Vagina (tissue), 2 donors: ENCODE results near the gene KYAT1. TPM values are rescaled to one million over a fixed set of nuclear protein-coding genes. Genes with fewer than 3 reads are reported as not detected.

Experiments used
- DNase-seq, 2 donors: peaks; one replicate each; pipeline ENCODE4 v3.0.0-alpha.2; 2017; ENCODE audit errors: extremely low spot score in 2 of 2
- H3K27ac ChIP-seq: fragments of 200-600 bp; sonication (generic); one replicate; pipeline ENCODE4 v1.5.1; 2019
- H3K27me3 ChIP-seq: fragments of 200-600 bp; sonication (generic); one replicate; pipeline ENCODE4 v1.5.1; 2019
- H3K36me3 ChIP-seq, 2 donors: fragments of 200-600 bp; sonication (generic); one replicate each; pipeline ENCODE4 v1.5.1; 2017 to 2019
- H3K4me1 ChIP-seq: fragments of 200-600 bp; sonication (generic); one replicate; pipeline ENCODE4 v1.5.1; 2019
- H3K4me3 ChIP-seq, 2 donors: fragments of 200-600 bp; sonication (generic); 1 replicate in 1 of 2; 2 replicates in 1 of 2; pipeline ENCODE4 v1.5.1; 2016 to 2019
- H3K9me3 ChIP-seq: fragments of 200-600 bp; sonication (generic); one replicate; pipeline ENCODE4 v1.5.1; 2019
- POLR2A ChIP-seq, 2 donors: fragments of 450-650 bp; IDR thresholded peaks; one replicate each; pipeline ENCODE4 v1.6.1; 2017; ENCODE audit warnings: antibody characterized with exemption in 2 of 2, mild to moderate bottlenecking in 2 of 2, moderate library complexity in 2 of 2
- POLR2AphosphoS5 ChIP-seq, 2 donors: sonication (generic); formaldehyde crosslinking; IDR thresholded peaks; one replicate each; pipeline ENCODE4 v1.9.0; 2017; ENCODE audit warnings: antibody characterized with exemption in 2 of 2, mild to moderate bottlenecking in 2 of 2, low read depth in 1 of 2; ENCODE audit not compliant: insufficient read depth in 1 of 2
- intact Hi-C: fragments of 100-400 bp; cut with DNase I; formaldehyde crosslinking; loops from one replicate; pipeline ENCODE4 v1.15.1; 2023
- total RNA-seq: library from RNA; depleted of rRNA; stranded (reverse); fragments of >200 nt; gene quantifications from one replicate; pipeline ENCODE4 v1.2.3, GENCODE V29; 2016
- TF ChIP-seq, protein P1 (sequence below), 3 experiments: fragments of 450-650 bp in 2 of 3; fragments of 200-600 bp in 1 of 3; sonication (generic) in 1 of 3; IDR thresholded peaks; one replicate each; pipeline ENCODE4 v1.5.1; 2017 to 2019; ENCODE audit warnings: antibody characterized with exemption in 3 of 3, mild to moderate bottlenecking in 2 of 3, moderate library complexity in 2 of 3

The KYAT1 gene
- total RNA-seq, 1 donor from 2014 or later, result 11.0 TPM

DNA sequence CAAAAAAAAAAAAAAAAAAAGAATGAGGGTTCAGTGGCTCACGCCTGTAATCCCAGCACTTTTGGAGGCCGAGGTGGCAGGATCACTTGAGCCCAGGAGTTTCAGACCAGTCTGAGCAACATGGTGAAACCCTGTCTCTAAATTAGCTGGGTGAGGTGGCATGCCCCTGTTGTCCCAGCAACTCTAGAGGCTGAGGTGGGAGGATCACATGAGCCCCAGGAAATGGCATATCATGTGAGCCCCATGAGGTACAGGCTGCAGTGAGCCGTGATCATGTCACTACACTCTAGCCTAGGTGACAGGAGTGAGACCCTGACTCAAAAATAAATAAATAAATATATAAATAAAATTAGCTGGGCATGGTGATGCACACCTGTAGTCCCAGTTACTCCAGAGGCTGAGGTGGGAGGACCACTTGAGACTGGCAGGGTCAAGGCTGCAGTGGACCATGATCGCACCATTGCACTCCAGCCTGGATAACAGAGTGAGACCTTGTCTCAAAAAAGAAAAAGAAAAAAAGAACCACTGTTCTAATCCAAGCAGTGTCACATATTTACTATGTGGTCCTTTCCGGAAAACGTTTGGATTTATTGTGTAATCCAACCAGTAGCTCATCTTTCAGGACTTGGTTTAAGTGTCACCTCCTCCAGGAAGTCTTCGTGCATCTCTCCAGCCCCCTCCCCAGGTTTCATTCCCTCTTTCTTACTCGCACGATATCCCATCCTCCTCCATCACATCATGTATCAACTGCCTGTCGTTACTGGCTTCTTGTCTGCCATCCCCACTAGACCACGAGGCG, 39.9 kb downstream of the KYAT1 start:
- Histone ChIP-seq H3K4me3 (no peak overlapping the region), H3K27ac (no peak overlapping the region), H3K4me1 (peaks cover 5% of the 10 kb centered on the region), H3K9me3 (no peaks in the 10 kb centered on the region), H3K27me3 (no peaks in the 10 kb centered on the region), H3K36me3 (peaks cover 0 to 8% of the 10 kb centered on the region in 2 donors)
- intact Hi-C loops, result no loop called here
- DNase-seq, result no peak
- TF ChIP-seq POLR2AphosphoS5 (IDR thresholded peaks at IDR 0.05; ENCODE audit: insufficient read depth in 1 of 2, low read depth in 1 of 2), result no peak
- TF ChIP-seq, protein P1, sequence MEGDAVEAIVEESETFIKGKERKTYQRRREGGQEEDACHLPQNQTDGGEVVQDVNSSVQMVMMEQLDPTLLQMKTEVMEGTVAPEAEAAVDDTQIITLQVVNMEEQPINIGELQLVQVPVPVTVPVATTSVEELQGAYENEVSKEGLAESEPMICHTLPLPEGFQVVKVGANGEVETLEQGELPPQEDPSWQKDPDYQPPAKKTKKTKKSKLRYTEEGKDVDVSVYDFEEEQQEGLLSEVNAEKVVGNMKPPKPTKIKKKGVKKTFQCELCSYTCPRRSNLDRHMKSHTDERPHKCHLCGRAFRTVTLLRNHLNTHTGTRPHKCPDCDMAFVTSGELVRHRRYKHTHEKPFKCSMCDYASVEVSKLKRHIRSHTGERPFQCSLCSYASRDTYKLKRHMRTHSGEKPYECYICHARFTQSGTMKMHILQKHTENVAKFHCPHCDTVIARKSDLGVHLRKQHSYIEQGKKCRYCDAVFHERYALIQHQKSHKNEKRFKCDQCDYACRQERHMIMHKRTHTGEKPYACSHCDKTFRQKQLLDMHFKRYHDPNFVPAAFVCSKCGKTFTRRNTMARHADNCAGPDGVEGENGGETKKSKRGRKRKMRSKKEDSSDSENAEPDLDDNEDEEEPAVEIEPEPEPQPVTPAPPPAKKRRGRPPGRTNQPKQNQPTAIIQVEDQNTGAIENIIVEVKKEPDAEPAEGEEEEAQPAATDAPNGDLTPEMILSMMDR (IDR thresholded peaks at IDR 0.05), result no peak

GRCh38 chr9:128840524-128840923, 41.2 kb downstream of the KYAT1 start:
- intact Hi-C loops, result no loop called here
- no peaks in the 10 kb centered on the region for H3K9me3 ChIP-seq
- no peaks in the 10 kb centered on the region for H3K4me1 ChIP-seq
- H3K36me3 ChIP-seq, result peaks cover 0 to 8% of the 10 kb centered on the region in 2 donors
- no peaks in the 10 kb centered on the region for H3K27me3 ChIP-seq
- no peak overlapping the region for H3K4me3 ChIP-seq
- TF ChIP-seq, protein P1 (IDR thresholded peaks at IDR 0.05), result no peak
- TF ChIP-seq POLR2AphosphoS5 (IDR thresholded peaks at IDR 0.05; ENCODE audit: insufficient read depth in 1 of 2, low read depth in 1 of 2), result no peak
- no peak for TF ChIP-seq POLR2A (IDR thresholded peaks at IDR 0.05)
- no peak for DNase-seq
- no peak overlapping the region for H3K27ac ChIP-seq

DNA sequence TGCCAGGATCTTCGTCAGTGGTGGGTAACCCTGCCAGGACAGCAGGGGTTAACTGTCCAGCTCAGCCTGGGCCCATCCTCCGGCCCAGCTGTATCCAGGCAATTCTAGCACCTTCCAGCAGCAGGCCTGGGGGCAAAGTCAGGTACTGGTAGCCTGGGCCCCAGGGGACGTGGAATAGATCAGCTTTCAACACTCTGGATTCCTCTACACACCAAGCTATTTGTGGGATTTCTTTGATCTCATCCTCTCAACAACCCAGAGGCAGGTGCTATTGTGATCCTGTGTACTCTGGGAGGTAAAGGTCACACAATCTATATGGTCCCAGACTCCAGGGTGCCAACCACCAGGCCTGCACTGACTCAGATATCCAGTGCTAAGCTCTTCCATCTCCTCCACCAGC, 43.4 kb downstream of the KYAT1 start:
- H3K27me3 ChIP-seq, result no peaks in the 10 kb centered on the region
- no peak for DNase-seq
- H3K9me3 ChIP-seq, result no peaks in the 10 kb centered on the region
- intact Hi-C loops, result no loop called here
- H3K27ac ChIP-seq, result no peak overlapping the region
- H3K4me3 ChIP-seq, result no peak overlapping the region
- peaks cover 0 to 8% of the 10 kb centered on the region in 2 donors for H3K36me3 ChIP-seq
- H3K4me1 ChIP-seq, result no peaks in the 10 kb centered on the region
- TF ChIP-seq, protein P1 (IDR thresholded peaks at IDR 0.05), result no peak
- TF ChIP-seq POLR2A (IDR thresholded peaks at IDR 0.05) (no peak), POLR2AphosphoS5 (IDR thresholded peaks at IDR 0.05; ENCODE audit: insufficient read depth in 1 of 2, low read depth in 1 of 2) (no peak)

DNA sequence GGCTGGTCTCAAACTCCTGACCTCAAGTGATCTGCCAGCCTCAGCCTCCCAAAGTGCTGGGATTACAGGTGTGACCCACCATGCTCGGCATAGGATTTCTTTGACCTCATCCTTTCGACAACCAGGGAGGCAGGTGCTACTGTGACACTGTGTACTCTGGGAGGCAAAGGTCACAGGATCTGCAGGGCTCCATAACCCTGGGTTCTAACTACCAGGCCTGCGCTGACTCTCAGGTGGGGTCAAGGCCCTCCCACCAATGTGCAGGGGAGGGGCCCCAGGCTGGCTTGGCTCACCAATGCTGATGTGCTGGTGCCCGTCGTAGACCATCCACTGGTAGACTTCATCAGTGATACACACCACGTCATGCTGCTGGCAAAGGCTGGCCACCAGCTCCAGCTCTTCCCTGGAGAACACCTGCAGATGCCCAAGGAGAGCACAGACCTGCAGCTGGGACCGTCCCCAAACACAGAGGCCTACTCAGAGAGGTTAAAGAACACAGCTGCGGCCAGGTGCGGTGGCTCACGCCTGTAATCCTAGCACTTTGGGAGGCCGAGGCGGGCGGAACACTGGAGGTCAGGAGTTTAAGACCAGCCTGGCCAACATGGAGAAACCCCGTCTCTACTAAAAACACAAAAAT, 45.1 kb downstream of the KYAT1 start:
- no peaks in the 10 kb centered on the region for H3K27me3 ChIP-seq
- no peaks in the 10 kb centered on the region for H3K4me1 ChIP-seq
- no peaks in the 10 kb centered on the region for H3K36me3 ChIP-seq
- TF ChIP-seq POLR2A (IDR thresholded peaks at IDR 0.05) (no peak), POLR2AphosphoS5 (IDR thresholded peaks at IDR 0.05; ENCODE audit: insufficient read depth in 1 of 2, low read depth in 1 of 2) (no peak)
- TF ChIP-seq, protein P1 (IDR thresholded peaks at IDR 0.05), result no peak
- intact Hi-C loops, result no loop called here
- no peak overlapping the region for H3K4me3 ChIP-seq
- H3K9me3 ChIP-seq, result no peaks in the 10 kb centered on the region
- DNase-seq, result no peak
- no peak overlapping the region for H3K27ac ChIP-seq
